Parathyroid adenoma (tissue), 2 donors: ENCODE results near the gene ONECUT2.

Experiments
- H2AFZ ChIP-seq: fragments of 300-600 bp; sonication (generic); one replicate; pipeline ENCODE4 v1.7.0; 2017; ENCODE audit warnings: antibody characterized with exemption, mild to moderate bottlenecking
- H3K27ac ChIP-seq: fragments of 300-600 bp; sonication (generic); one replicate; pipeline ENCODE4 v1.7.0; 2017
- H3K27me3 ChIP-seq: fragments of 300-600 bp; sonication (generic); one replicate; pipeline ENCODE4 v1.7.0; 2017; ENCODE audit warnings: low read length; ENCODE audit not compliant: control insufficient read depth, insufficient read depth
- H3K36me3 ChIP-seq: fragments of 300-600 bp; sonication (generic); one replicate; pipeline ENCODE4 v1.7.0; 2017; ENCODE audit warnings: low read length; ENCODE audit not compliant: control insufficient read depth, insufficient read depth
- H3K4me1 ChIP-seq: fragments of 300-600 bp; sonication (generic); one replicate; pipeline ENCODE4 v1.7.0; 2017; ENCODE audit warnings: control low read depth
- H3K4me2 ChIP-seq: fragments of 300-600 bp; sonication (generic); one replicate; pipeline ENCODE4 v1.7.0; 2017; ENCODE audit warnings: low read length
- H3K4me3 ChIP-seq: fragments of 300-600 bp; sonication (generic); one replicate; pipeline ENCODE4 v1.7.0; 2017; ENCODE audit warnings: low read depth, low read length
- H3K79me2 ChIP-seq: fragments of 300-600 bp; sonication (generic); one replicate; pipeline ENCODE4 v1.7.0; 2017; ENCODE audit warnings: control low read depth
- H3K9ac ChIP-seq: fragments of 300-600 bp; sonication (generic); one replicate; pipeline ENCODE4 v1.7.0; 2017; ENCODE audit warnings: mild to moderate bottlenecking
- H3K9me3 ChIP-seq: fragments of 300-600 bp; sonication (generic); one replicate; pipeline ENCODE4 v1.7.0; 2017; ENCODE audit warnings: low read length; ENCODE audit not compliant: control insufficient read depth
- CTCF ChIP-seq: fragments of 300-600 bp; sonication (generic); IDR thresholded peaks from one replicate; pipeline ENCODE4 v1.7.0; 2017; ENCODE audit warnings: antibody characterized with exemption, mild to moderate bottlenecking
- donor health status: primary hyperparathyroidism.

The ONECUT2 gene

GRCh38 chr18:57533006-57533867 lies 98.1 kb downstream of the ONECUT2 start:
- H3K79me2 ChIP-seq: no peaks in the 10 kb centered on the region
- H3K27ac ChIP-seq: peak overlapping the region; percentile 75
- peak overlapping the region; percentile 79 for H2AFZ ChIP-seq
- peaks cover 19% of the 10 kb centered on the region for H3K4me1 ChIP-seq
- no peak overlapping the region for H3K4me3 ChIP-seq
- no peaks in the 10 kb centered on the region for H3K27me3 ChIP-seq
- no peaks in the 10 kb centered on the region for H3K36me3 ChIP-seq
- no peak for TF ChIP-seq CTCF
- H3K4me2 ChIP-seq: peak overlapping the region; percentile 27
- no peaks in the 10 kb centered on the region for H3K9me3 ChIP-seq
- H3K9ac ChIP-seq: no peak overlapping the region

- H3K4me1 ChIP-seq: peaks cover 19% of the 10 kb centered on the region
- peak overlapping the region; percentile 79 for H2AFZ ChIP-seq
- no peaks in the 10 kb centered on the region for H3K79me2 ChIP-seq
- H3K4me3 ChIP-seq: no peak overlapping the region
- no peak overlapping the region for H3K4me2 ChIP-seq
- TF ChIP-seq CTCF: no peak
- no peak overlapping the region for H3K9ac ChIP-seq
- H3K27me3 ChIP-seq: no peaks in the 10 kb centered on the region
- no peaks in the 10 kb centered on the region for H3K9me3 ChIP-seq
- peak overlapping the region; percentile 75 for H3K27ac ChIP-seq
- no peaks in the 10 kb centered on the region for H3K36me3 ChIP-seq
Measured at GRCh38 chr18:57533868-57534510, 98.8 kb downstream of the ONECUT2 start.

GRCh38 chr18:57534511-57534909 lies 99.3 kb downstream of the ONECUT2 start:
- Histone ChIP-seq H3K9me3 (no peaks in the 10 kb centered on the region), H3K79me2 (no peaks in the 10 kb centered on the region), H3K4me3 (no peak overlapping the region), H2AFZ (peak overlapping the region; percentile 79), H3K27me3 (no peaks in the 10 kb centered on the region), H3K4me2 (no peak overlapping the region), H3K27ac (peak overlapping the region; percentile 75), H3K9ac (no peak overlapping the region), H3K36me3 (no peaks in the 10 kb centered on the region), H3K4me1 (peaks cover 19% of the 10 kb centered on the region)
- TF ChIP-seq CTCF: no peak

- no peak for TF ChIP-seq CTCF
- no peaks in the 10 kb centered on the region for H3K79me2 ChIP-seq
- no peak overlapping the region for H3K9ac ChIP-seq
- no peaks in the 10 kb centered on the region for H3K36me3 ChIP-seq
- H3K4me1 ChIP-seq: peaks cover 8% of the 10 kb centered on the region
- no peaks in the 10 kb centered on the region for H3K27me3 ChIP-seq
- H3K4me2 ChIP-seq: no peak overlapping the region
- H3K4me3 ChIP-seq: no peak overlapping the region
- no peaks in the 10 kb centered on the region for H3K9me3 ChIP-seq
- H3K27ac ChIP-seq: no peak overlapping the region
- no peak overlapping the region for H2AFZ ChIP-seq
Measured at GRCh38 chr18:57538614-57539013, 103.4 kb downstream of the ONECUT2 start.
